Inflammatory macrophage treated with lipopolysaccharide for 1 hour (primary cell): ENCODE data around the gene STX1A.

Experiments used
- DNase-seq, 2 donors: peaks; one replicate each; pipeline ENCODE4 v3.0.0-alpha.2; 2020 to 2022

STX1A gene

GRCh38 chr7:73706126-73707044, 13.1 kb downstream of the STX1A start:
- DNase-seq: no peak

GRCh38 chr7:73705551-73705920, 13.9 kb downstream of the STX1A start:
- no peak for DNase-seq

- DNase-seq: no peak
Observed at GRCh38 chr7:73704640-73705550, 14.6 kb downstream of the STX1A start.

GRCh38 chr7:73703757-73704639, 15.5 kb downstream of the STX1A start:
- DNase-seq: peak in 1 of 2 donors; percentile 65

GRCh38 chr7:73703225-73703624, 16.2 kb downstream of the STX1A start:
- DNase-seq: no peak

- no peak for DNase-seq
Observed at GRCh38 chr7:73702665-73703064, 16.8 kb downstream of the STX1A start.

- no peak for DNase-seq
Observed at GRCh38 chr7:73702226-73702625, 17.2 kb downstream of the STX1A start.

GRCh38 chr7:73701357-73701995, 18.0 kb downstream of the STX1A start:
- peak; percentile 41 to 53 for DNase-seq

GRCh38 chr7:73700581-73701134, 18.8 kb downstream of the STX1A start:
- DNase-seq: no peak

GRCh38 chr7:73700069-73700423, 19.4 kb downstream of the STX1A start:
- DNase-seq: no peak

GRCh38 chr7:73699370-73700068, 19.9 kb downstream of the STX1A start:
- no peak for DNase-seq

- DNase-seq: no peak
Observed at GRCh38 chr7:73698410-73698809, 21.1 kb downstream of the STX1A start.

GRCh38 chr7:73696372-73696771, 23.1 kb downstream of the STX1A start:
- DNase-seq: no peak

- no peak for DNase-seq
Observed at GRCh38 chr7:73690646-73691045, 28.8 kb downstream of the STX1A start.

GRCh38 chr7:73688288-73688687, 31.2 kb downstream of the STX1A start:
- no peak for DNase-seq

- no peak for DNase-seq
Observed at GRCh38 chr7:73685311-73685710, 34.2 kb downstream of the STX1A start.

GRCh38 chr7:73683788-73684693, 35.4 kb downstream of the STX1A start:
- DNase-seq: no peak

- DNase-seq: peak; percentile 90 to 93
Observed at GRCh38 chr7:73683056-73683787, 36.2 kb downstream of the STX1A start, which contains the start of the genes BUD23 and DNAJC30. Gene BUD23, plus strand, starts transcription at chr7:73683597. Its CDS starts 29 bp downstream, at chr7:73683626. Gene DNAJC30, minus strand, starts transcription at chr7:73683453. Its CDS starts 30 bp downstream, at chr7:73683423.

GRCh38 chr7:73682745-73683055, 36.8 kb downstream of the STX1A start:
- DNase-seq: no peak
